Measurements from ENCODE around the gene TMCO4. TPM values are rescaled to one million over a fixed set of nuclear protein-coding genes. Genes with fewer than 3 reads are reported as not detected.
"Not testable (repeated sequence)": the region's sequence is repeated elsewhere in the genome, so short reads cannot be mapped to it uniquely, and the experiment has no call there.

Gene TMCO4
- total and polyA plus RNA-seq, 2 donors (not counting 3 experiments of a cell fraction or from before 2014, with no cell fraction given) = 7.6 to 10.3 TPM

DNA sequence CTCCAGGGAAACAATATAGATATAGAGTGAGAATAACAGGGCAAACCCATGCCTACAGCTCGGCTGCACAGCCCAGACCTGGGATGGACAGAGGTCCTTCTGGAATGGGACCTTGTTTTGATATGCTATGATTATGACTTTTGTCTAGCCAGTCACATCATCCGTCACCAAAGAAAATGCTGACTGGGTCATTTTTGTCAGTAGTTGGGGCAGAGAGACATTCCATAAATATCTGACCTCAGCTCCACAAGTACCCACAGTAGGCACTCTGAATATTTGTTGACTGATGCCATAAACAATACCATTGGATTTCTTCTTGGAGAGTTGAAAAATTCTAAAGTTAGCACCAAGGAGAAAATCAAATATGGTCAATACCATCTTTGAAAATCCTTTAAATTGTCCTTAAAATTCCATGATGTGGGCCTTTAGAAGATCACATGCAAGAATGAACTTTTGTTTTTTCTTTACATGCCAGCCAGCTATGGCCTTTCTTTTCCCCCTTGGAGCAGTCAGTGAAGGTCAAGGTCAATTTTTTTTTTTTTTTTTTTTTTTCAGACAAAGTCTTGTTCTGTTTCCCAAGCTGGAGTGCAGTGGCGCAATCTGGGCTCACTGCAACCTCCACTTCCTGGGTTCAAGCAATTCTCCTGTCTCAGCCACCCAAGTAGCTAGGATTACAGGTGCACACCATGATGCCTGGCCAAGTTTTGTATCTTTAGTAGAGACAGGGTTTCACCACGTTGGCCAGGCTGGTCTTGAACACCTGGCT, 7.3 kb downstream of the TMCO4 start:
- Histone ChIP-seq H3K9me3 (replicated peaks; ENCODE audit: control insufficient read depth, insufficient read depth, low read length) (no peaks in the 10 kb centered on the region), H3K79me2 (ENCODE audit: control insufficient read depth, insufficient read depth, low read length) (no peaks in the 10 kb centered on the region), H3K36me3 (ENCODE audit: control insufficient read depth in 2 of 2, extremely low read depth in 1 of 2, insufficient read depth in 2 of 2, low read length in 2 of 2) (no peaks in the 10 kb centered on the region), H3K9me1 (replicated peaks; ENCODE audit: control insufficient read depth, extremely low read depth, insufficient read depth, low read length) (no peaks in the 10 kb centered on the region), H3K4me1 (ENCODE audit: control insufficient read depth, extremely low read depth, insufficient read depth, low read length) (no peaks in the 10 kb centered on the region), H4K20me1 (replicated peaks; ENCODE audit: control insufficient read depth, extremely low read depth, insufficient read depth, low read length) (no peaks in the 10 kb centered on the region), H3K4me3 (replicated peaks in 1 of 3; ENCODE audit: insufficient read depth in 1 of 3, low read depth in 1 of 3, low read length in 3 of 3) (no peak overlapping the region), H3K27ac (ENCODE audit: insufficient read depth, low read depth, low read length) (no peak overlapping the region), H3K9ac (replicated peaks; ENCODE audit: extremely low read depth, insufficient read depth, low read length) (no peak overlapping the region), H2AFZ (ENCODE audit: low read depth, low read length) (no peak overlapping the region), H3K27me3 (ENCODE audit: control insufficient read depth in 2 of 2, insufficient read depth in 2 of 2, low read length in 2 of 2) (no peaks in the 10 kb centered on the region), H3K4me2 (ENCODE audit: insufficient read depth, low read length) (no peak overlapping the region)
- FAIRE-seq = no peak
- ChIA-PET POLR2A (no interaction called here), CTCF (interaction anchor here (1.2 kb wide), 1 partner anchor 27 kb away, joined by 3 read pairs; no protein-coding TSS in a partner anchor)
- no peak for DNase-seq (ENCODE audit: low read depth, low spot score)
- TF ChIP-seq POLR2AphosphoS5 (IDR thresholded peaks at IDR 0.05; ENCODE audit: insufficient read depth, low read depth, low read length) (no peak), EZH2 (IDR thresholded peaks at IDR 0.05; ENCODE audit: borderline replicate concordance, low read depth, low read length, severe bottlenecking) (no peak)
- TF ChIP-seq, protein P1, sequence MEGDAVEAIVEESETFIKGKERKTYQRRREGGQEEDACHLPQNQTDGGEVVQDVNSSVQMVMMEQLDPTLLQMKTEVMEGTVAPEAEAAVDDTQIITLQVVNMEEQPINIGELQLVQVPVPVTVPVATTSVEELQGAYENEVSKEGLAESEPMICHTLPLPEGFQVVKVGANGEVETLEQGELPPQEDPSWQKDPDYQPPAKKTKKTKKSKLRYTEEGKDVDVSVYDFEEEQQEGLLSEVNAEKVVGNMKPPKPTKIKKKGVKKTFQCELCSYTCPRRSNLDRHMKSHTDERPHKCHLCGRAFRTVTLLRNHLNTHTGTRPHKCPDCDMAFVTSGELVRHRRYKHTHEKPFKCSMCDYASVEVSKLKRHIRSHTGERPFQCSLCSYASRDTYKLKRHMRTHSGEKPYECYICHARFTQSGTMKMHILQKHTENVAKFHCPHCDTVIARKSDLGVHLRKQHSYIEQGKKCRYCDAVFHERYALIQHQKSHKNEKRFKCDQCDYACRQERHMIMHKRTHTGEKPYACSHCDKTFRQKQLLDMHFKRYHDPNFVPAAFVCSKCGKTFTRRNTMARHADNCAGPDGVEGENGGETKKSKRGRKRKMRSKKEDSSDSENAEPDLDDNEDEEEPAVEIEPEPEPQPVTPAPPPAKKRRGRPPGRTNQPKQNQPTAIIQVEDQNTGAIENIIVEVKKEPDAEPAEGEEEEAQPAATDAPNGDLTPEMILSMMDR (IDR thresholded peaks at IDR 0.05; ENCODE audit: extremely low read depth in 1 of 2, insufficient read depth in 1 of 2, low read depth in 1 of 2, low read length in 2 of 2) = no peak
- dilution Hi-C loops (cut with MboI; ENCODE audit: extremely low pct_ligation_motif_present, low sequenced_read_pairs) (no loop called here), intact Hi-C loops (cut with micrococcal nuclease) (no loop called here)
- no TSS peak for BruUV-seq (replicated peaks)

DNA sequence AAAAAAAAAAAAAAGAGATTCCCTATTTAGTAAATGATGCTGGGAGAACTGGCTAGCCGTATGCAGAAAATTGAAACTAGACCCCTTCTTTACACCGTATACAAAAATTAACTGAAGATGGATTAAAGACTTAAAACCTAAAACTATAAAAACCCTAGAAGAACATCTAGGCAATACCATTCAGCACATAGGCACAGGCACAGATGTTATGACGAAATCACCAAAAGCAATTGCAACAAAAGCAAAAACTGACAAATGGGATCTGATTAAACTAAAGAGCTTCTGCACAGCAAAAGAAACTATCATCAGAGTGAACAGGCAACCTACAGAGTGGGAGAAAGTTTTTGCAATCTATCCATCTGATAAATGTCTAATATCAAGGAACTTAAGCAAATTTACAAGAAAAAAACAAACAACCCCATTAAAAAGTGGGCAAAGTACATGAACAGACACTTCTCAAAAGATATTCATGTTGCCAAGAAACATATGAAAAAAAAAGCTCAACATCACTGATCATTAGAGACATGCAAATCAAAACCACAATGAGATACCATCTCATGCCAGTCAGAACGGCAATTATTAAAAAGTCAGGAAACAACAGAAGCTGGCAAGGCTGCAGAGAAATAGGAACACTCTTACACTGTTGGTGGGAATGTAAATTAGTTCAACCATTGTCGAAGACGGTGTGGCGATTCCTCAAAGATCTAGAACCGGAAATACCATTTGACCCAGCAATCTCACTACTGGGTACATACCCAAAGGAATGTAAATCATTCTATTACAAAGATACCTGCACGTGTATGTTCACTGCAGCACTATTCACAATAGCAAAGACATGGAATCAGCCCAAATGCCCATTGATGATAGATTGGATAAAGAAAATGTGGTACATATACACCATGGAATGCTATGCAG, 9.4 kb downstream of the TMCO4 start:
- POLR2A ChIA-PET; FAIRE-seq; H3K9me3 ChIP-seq (replicated peaks; ENCODE audit: control insufficient read depth, insufficient read depth, low read length); H3K4me3 ChIP-seq (replicated peaks in 1 of 3; ENCODE audit: insufficient read depth in 1 of 3, low read depth in 1 of 3, low read length in 3 of 3); H3K4me1 ChIP-seq (ENCODE audit: control insufficient read depth, extremely low read depth, insufficient read depth, low read length); H2AFZ ChIP-seq (ENCODE audit: low read depth, low read length); dilution Hi-C loops (cut with MboI; ENCODE audit: extremely low pct_ligation_motif_present, low sequenced_read_pairs); H3K36me3 ChIP-seq (ENCODE audit: control insufficient read depth in 2 of 2, extremely low read depth in 1 of 2, insufficient read depth in 2 of 2, low read length in 2 of 2); H3K79me2 ChIP-seq (ENCODE audit: control insufficient read depth, insufficient read depth, low read length); H3K27me3 ChIP-seq (ENCODE audit: control insufficient read depth in 2 of 2, insufficient read depth in 2 of 2, low read length in 2 of 2); H3K27ac ChIP-seq (ENCODE audit: insufficient read depth, low read depth, low read length); intact Hi-C loops (cut with micrococcal nuclease); H3K9ac ChIP-seq (replicated peaks; ENCODE audit: extremely low read depth, insufficient read depth, low read length); BruUV-seq (replicated peaks); H4K20me1 ChIP-seq (replicated peaks; ENCODE audit: control insufficient read depth, extremely low read depth, insufficient read depth, low read length); DNase-seq (ENCODE audit: low read depth, low spot score); H3K4me2 ChIP-seq (ENCODE audit: insufficient read depth, low read length); H3K9me1 ChIP-seq (replicated peaks; ENCODE audit: control insufficient read depth, extremely low read depth, insufficient read depth, low read length): not testable (repeated sequence)
- CTCF ChIA-PET = interaction anchor here (0.6 to 0.8 kb wide), 2 partner anchors 74 to 130 kb away, joined by 3 read pairs; no protein-coding TSS in a partner anchor
